Measurements from ENCODE around the gene FMN2.

FMN2 gene

GRCh38 chr1:240496941-240497340 is 405.3 kb downstream of the FMN2 start:
- Histone ChIP-seq H3K4me3 (no peak overlapping the region), H3K27ac (no peak overlapping the region)
- TF ChIP-seq CTCF (IDR thresholded peaks at IDR 0.05), result no peak
- no peak for DNase-seq (ENCODE audit: low spot score)

- no peak overlapping the region for H3K4me3 ChIP-seq
- no peak overlapping the region for H3K27ac ChIP-seq
- no peak for DNase-seq (ENCODE audit: low spot score)
- TF ChIP-seq CTCF (IDR thresholded peaks at IDR 0.05), result no peak
These were observed 406.2 kb downstream of the FMN2 start for GRCh38 chr1:240497908-240498307.

- Histone ChIP-seq H3K4me3 (no peak overlapping the region), H3K27ac (no peak overlapping the region)
- TF ChIP-seq CTCF (IDR thresholded peaks at IDR 0.05), result no peak
- no peak for DNase-seq (ENCODE audit: low spot score)
These were observed 406.7 kb downstream of the FMN2 start for GRCh38 chr1:240498335-240498734.

- Histone ChIP-seq H3K4me3 (no peak overlapping the region), H3K27ac (no peak overlapping the region)
- no peak for TF ChIP-seq CTCF (IDR thresholded peaks at IDR 0.05)
- no peak for DNase-seq (ENCODE audit: low spot score)
These were observed 407.3 kb downstream of the FMN2 start for GRCh38 chr1:240499012-240499411.

GRCh38 chr1:240500647-240501046 is 409.0 kb downstream of the FMN2 start:
- TF ChIP-seq CTCF (IDR thresholded peaks at IDR 0.05), result no peak
- DNase-seq (ENCODE audit: low spot score), result no peak
- H3K27ac ChIP-seq, result no peak overlapping the region
- no peak overlapping the region for H3K4me3 ChIP-seq

- no peak overlapping the region for H3K4me3 ChIP-seq
- no peak for DNase-seq (ENCODE audit: low spot score)
- H3K27ac ChIP-seq, result no peak overlapping the region
- no peak for TF ChIP-seq CTCF (IDR thresholded peaks at IDR 0.05)
These were observed 409.4 kb downstream of the FMN2 start for GRCh38 chr1:240501115-240501514.

- no peak overlapping the region for H3K4me3 ChIP-seq
- no peak for TF ChIP-seq CTCF (IDR thresholded peaks at IDR 0.05)
- no peak overlapping the region for H3K27ac ChIP-seq
- DNase-seq (ENCODE audit: low spot score), result no peak
These were observed 411.4 kb downstream of the FMN2 start for GRCh38 chr1:240503036-240503435.

All from coronary artery (tissue), 2 donors.